Right lobe of liver (tissue), 4 donors: ENCODE results near the gene ANO9.
A peak's percentile ranks its signal among the peaks of the same experiment; 100 is the strongest.

ENCODE experiments used
- POLR2A ChIP-seq: fragments of 450-650 bp; IDR thresholded peaks from one replicate; pipeline ENCODE4 v1.6.1; 2017; ENCODE audit warnings: antibody characterized with exemption, mild to moderate bottlenecking
- TF ChIP-seq, protein P1 (sequence below), 4 donors: fragments of 200-600 bp in 3 of 4; fragments of 450-650 bp in 1 of 4; IDR thresholded peaks; one replicate each; pipeline versions ENCODE4 v1.5.1 to v1.8.0; 2016 to 2022; ENCODE audit warnings: antibody characterized with exemption in 4 of 4, mild to moderate bottlenecking in 2 of 4
- donor health status: DM: no; HTN: no; CAD: no.
- donor health status: DM: no; HTN: no; CAD: no.
- donor health status: DM: no; HTN: yes; CAD: no.

DNA sequence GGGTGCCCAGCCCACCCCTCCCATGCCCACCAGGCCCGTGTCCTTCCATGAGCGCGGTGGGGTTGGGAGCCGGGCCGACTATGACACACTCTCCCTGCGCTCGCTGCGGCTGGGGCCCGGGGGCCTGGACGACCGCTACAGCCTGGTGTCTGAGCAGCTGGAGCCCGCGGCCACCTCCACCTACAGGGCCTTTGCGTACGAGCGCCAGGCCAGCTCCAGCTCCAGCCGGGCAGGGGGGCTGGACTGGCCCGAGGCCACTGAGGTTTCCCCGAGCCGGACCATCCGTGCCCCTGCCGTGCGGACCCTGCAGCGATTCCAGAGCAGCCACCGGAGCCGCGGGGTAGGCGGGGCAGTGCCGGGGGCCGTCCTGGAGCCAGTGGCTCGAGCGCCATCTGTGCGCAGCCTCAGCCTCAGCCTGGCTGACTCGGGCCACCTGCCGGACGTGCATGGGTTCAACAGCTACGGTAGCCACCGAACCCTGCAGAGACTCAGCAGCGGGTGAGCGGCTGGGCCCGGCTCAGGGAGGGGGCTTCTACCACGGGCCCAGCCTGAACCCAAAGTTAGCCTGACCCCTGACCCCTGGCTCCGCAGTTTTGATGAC is 44.8 kb downstream of the ANO9 start:
- TF ChIP-seq, protein P1, sequence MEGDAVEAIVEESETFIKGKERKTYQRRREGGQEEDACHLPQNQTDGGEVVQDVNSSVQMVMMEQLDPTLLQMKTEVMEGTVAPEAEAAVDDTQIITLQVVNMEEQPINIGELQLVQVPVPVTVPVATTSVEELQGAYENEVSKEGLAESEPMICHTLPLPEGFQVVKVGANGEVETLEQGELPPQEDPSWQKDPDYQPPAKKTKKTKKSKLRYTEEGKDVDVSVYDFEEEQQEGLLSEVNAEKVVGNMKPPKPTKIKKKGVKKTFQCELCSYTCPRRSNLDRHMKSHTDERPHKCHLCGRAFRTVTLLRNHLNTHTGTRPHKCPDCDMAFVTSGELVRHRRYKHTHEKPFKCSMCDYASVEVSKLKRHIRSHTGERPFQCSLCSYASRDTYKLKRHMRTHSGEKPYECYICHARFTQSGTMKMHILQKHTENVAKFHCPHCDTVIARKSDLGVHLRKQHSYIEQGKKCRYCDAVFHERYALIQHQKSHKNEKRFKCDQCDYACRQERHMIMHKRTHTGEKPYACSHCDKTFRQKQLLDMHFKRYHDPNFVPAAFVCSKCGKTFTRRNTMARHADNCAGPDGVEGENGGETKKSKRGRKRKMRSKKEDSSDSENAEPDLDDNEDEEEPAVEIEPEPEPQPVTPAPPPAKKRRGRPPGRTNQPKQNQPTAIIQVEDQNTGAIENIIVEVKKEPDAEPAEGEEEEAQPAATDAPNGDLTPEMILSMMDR (IDR thresholded peaks at IDR 0.05): peak; percentile 49 to 62 (median 56)
- no peak for TF ChIP-seq POLR2A
